Kidney (tissue), 14 donors: ENCODE data around the gene RIMBP2. TPM values are rescaled to one million over a fixed set of nuclear protein-coding genes. Genes with fewer than 3 reads are reported as not detected.
"Not testable (repeated sequence)": the region's sequence is repeated elsewhere in the genome, so short reads cannot be mapped to it uniquely, and the experiment has no call there.

ENCODE experiments used
- DNase-seq, 5 donors: peaks; one replicate each; pipeline ENCODE4 v3.0.0-alpha.2; 2013 to 2020
- FAIRE-seq: peaks from 2 replicates; lab custom pipeline; 2012; peaks lifted over from hg19 to GRCh38; lab: Jason Lieb, UNC
- H3K27ac ChIP-seq, 2 donors: one replicate each; pipeline ENCODE4 v1.7.0; 2013; ENCODE audit warnings: low read depth in 2 of 2, low read length in 2 of 2, inconsistent platforms in 1 of 2
- H3K27me3 ChIP-seq: one replicate; pipeline ENCODE4 v1.7.1; 2013; ENCODE audit warnings: low read length, inconsistent platforms; ENCODE audit not compliant: control insufficient read depth, insufficient read depth
- H3K36me3 ChIP-seq, 3 donors: one replicate each; pipeline versions ENCODE4 v1.7.0 to v1.7.1; 2013; ENCODE audit warnings: low read length in 3 of 3, control low read depth in 1 of 3, inconsistent platforms in 1 of 3; ENCODE audit not compliant: insufficient read depth in 3 of 3, control insufficient read depth in 2 of 3
- H3K4me1 ChIP-seq, 3 donors: one replicate each; pipeline versions ENCODE4 v1.7.0 to v1.7.1; 2013; ENCODE audit warnings: low read length in 3 of 3, inconsistent platforms in 1 of 3, low read depth in 1 of 3; ENCODE audit not compliant: control insufficient read depth in 2 of 3, insufficient read depth in 2 of 3
- H3K4me3 ChIP-seq, 3 donors: one replicate each; pipeline versions ENCODE4 v1.7.0 to v1.8.1; 2013; ENCODE audit warnings: low read length in 3 of 3, control low read depth in 1 of 3, inconsistent platforms in 1 of 3
- H3K9ac ChIP-seq, 3 donors: one replicate each; pipeline versions ENCODE4 v1.7.0 to v1.7.1; 2013; ENCODE audit warnings: low read length in 3 of 3, control low read depth in 1 of 3, inconsistent platforms in 1 of 3
- H3K9me3 ChIP-seq, 3 donors: one replicate each; pipeline versions ENCODE4 v1.7.0 to v1.7.1; 2013; ENCODE audit warnings: low read length in 3 of 3, control low read depth in 1 of 3, inconsistent platforms in 1 of 3; ENCODE audit not compliant: control insufficient read depth in 2 of 3, insufficient read depth in 1 of 3
- intact Hi-C: fragments of 100-400 bp; cut with DNase I; formaldehyde crosslinking; loops from one replicate; pipeline ENCODE4 v1.11.1; 2022
- polyA plus RNA-seq: library from polyadenylated mRNA; stranded (reverse); fragments of 350-450 nt; fragmentation: Illumina TruSeq; extraction: RNeasy Lipid Tissue Mini Kit (QIAGEN cat#74804); gene quantifications from one replicate; pipeline ENCODE4 v1.2.3, GENCODE V29; 2014; ENCODE audit warnings: low read depth, low replicate concordance; ENCODE audit not compliant: insufficient read depth
- total RNA-seq: library from RNA; stranded (reverse); fragmentation: NEBNext Ultra II Directional; extraction: Animal tissue kit (Norgen Biotek cat#: 25700); gene quantifications from one replicate; pipeline ENCODE4 v1.2.1, GENCODE V29; 2021
- TF ChIP-seq, protein P1 (sequence below): IDR thresholded peaks from 3 replicates; pipeline ENCODE4 v1.5.1; 2012; ENCODE audit warnings: mild to moderate bottlenecking, moderate library complexity, borderline replicate concordance; ENCODE audit not compliant: insufficient read depth; ENCODE audit errors: extremely low read depth
- donor health status: control.
- donor health status: control.
- donor health status: control.
- donor health status: control.
- donor health status: control.
- donor health status: DM: yes; HTN: yes; CAD: no.
- donor health status: Normal renal cell carcinoma (clear cell type).

RIMBP2 gene
- total and polyA plus RNA-seq, 2 donors from 2014 or later: 2.8 to 51.7 TPM

DNA sequence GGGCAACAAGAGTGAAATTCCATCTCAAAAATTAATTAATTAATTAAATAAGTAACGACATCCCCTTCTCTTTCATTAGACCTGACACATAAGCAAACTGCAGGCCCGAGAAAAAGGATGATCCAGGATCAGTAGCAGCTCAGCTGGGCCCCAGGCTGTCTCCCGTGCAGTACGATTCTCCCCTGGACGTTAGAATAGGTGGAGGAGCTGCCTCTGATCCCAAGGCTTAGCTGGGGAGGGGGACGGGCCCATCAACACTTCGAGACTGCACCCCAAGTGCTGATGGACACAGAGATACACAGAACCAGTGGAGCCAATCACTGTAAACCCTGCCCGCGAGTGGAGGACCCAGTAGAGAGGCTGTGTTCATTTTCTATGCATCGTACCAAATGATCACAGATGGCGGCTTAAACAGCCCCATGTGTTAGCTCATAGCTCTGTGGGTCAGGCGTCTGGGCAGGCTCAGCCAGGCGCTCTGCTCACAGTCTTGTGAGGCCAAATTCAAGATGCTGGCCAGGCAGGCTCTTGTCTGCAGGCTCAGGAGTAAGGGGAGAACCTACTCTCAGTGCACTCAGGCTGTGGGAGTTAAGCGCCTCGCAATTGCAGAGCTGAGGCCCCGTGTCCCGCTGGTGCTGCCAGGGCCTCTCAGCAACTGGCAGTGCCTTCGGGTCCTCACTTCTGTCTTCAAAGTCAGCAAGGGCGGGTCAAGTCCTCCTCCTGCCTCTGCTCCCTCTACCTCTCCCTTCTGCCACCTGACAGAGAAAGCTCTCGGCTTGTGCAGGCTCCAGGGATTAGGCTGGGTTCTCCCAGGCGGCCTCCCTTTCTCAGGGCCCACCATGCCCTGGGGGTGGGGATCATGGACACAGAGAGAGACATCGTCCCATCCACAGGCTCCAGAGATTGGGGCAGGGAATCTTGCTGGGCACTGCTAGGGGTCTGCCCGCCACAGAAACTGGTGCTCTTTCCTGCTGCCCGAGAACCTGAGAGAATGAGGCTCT is 26.4 kb downstream of the RIMBP2 start:
- Histone ChIP-seq H3K27ac (no peak overlapping the region), H3K36me3 (no peaks in the 10 kb centered on the region), H3K9me3 (no peaks in the 10 kb centered on the region), H3K4me1 (no peaks in the 10 kb centered on the region), H3K9ac (no peak overlapping the region), H3K4me3 (no peak overlapping the region), H3K27me3 (no peaks in the 10 kb centered on the region)
- DNase-seq: peak in 1 of 5 donors; percentile 46
- TF ChIP-seq, protein P1, sequence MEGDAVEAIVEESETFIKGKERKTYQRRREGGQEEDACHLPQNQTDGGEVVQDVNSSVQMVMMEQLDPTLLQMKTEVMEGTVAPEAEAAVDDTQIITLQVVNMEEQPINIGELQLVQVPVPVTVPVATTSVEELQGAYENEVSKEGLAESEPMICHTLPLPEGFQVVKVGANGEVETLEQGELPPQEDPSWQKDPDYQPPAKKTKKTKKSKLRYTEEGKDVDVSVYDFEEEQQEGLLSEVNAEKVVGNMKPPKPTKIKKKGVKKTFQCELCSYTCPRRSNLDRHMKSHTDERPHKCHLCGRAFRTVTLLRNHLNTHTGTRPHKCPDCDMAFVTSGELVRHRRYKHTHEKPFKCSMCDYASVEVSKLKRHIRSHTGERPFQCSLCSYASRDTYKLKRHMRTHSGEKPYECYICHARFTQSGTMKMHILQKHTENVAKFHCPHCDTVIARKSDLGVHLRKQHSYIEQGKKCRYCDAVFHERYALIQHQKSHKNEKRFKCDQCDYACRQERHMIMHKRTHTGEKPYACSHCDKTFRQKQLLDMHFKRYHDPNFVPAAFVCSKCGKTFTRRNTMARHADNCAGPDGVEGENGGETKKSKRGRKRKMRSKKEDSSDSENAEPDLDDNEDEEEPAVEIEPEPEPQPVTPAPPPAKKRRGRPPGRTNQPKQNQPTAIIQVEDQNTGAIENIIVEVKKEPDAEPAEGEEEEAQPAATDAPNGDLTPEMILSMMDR: no peak
- no peak for FAIRE-seq
- intact Hi-C loops: no loop called here

DNA sequence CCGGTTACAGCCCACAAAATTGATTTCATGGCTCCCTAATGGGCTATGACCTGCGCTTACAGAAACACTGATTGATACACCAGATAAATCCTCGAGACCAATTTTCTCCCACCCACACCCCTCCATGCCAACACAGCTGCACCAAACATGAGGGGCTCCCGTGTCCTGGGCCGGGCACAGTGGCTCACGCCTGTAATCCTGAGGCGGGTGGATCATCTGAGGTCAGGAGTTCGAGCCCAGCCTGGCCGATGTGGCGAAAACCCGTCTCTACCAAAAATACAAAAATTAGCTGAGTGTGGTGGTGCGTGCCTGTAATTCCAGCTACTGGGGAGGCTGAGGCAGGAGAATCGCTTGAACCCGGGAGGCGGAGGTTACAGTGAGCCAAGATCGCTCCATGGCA is 27.1 kb downstream of the RIMBP2 start:
- H3K27me3 ChIP-seq: not testable (repeated sequence)

DNA sequence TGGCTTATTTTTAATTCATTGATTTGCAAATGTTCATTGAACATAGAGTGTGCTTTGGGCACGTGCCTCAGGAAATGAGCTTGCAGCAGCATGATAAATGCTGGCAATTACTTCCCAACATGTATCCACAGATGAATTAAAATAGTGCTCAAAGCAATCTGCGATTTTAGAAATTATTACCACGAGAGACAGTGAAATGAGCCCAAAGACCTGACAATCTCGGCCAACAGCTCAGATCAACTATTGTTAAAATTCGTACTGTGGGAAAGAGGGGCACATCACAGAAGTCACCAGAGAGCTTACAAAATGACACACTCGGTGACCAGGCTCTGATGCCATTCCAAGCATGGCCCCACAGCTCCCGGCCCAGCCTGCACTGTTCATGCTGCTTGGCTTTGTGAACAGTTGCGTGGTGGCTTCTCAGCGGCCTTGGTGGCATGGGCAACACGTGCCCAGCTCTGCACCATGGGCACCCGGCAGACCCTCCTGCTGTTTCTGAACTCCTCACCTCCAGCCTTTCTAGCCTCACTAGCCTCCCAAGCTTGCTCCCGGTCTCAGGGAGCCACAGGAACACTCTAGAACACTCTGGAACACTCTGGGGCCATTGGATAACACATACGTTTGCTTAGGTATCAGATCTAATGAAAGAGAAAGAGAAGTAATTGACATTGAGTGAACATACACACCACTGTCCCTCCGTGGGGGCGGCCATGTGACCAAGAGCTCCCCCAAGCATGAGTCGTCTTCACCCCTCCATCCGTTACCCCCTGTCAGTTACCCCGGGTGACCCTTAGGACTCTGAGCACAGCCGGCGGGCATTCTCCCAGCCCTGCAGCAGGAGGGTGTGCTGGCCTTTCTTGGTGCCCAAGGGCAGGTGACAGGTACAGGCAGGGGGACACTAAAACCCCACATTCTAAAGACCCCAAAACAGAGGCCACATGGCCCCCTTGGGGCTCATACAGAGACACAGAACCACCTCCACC is 28.0 kb downstream of the RIMBP2 start:
- Histone ChIP-seq H3K27ac (no peak overlapping the region), H3K27me3 (no peaks in the 10 kb centered on the region), H3K4me3 (no peak overlapping the region), H3K4me1 (no peaks in the 10 kb centered on the region), H3K9me3 (no peaks in the 10 kb centered on the region), H3K9ac (no peak overlapping the region), H3K36me3 (no peaks in the 10 kb centered on the region)
- intact Hi-C loops: no loop called here
- TF ChIP-seq, protein P1: no peak
- peak in 1 of 5 donors; percentile 65 for DNase-seq
- no peak for FAIRE-seq

More for the DNA sequence above, 27.1 kb downstream of the RIMBP2 start:
- DNase-seq, H3K9me3 ChIP-seq, H3K9ac ChIP-seq, H3K36me3 ChIP-seq, H3K4me1 ChIP-seq, intact Hi-C loops, FAIRE-seq, H3K4me3 ChIP-seq, H3K27ac ChIP-seq: not testable (repeated sequence)
